ENCODE data around the gene PTPRM. TPM values are rescaled to one million over a fixed set of nuclear protein-coding genes. Genes with fewer than 3 reads are reported as not detected.

The PTPRM gene
- total RNA-seq, 2 donors from 2014 or later: 51.4 to 75.5 TPM

- no peak for ATAC-seq
- intact Hi-C loops (cut with DNase I): no loop called here
- DNase-seq: no peak
These were observed 78.6 kb downstream of the PTPRM start for GRCh38 chr18:7645756-7646155.

GRCh38 chr18:7646174-7646886 lies 79.2 kb downstream of the PTPRM start:
- no peak for DNase-seq
- no peak for ATAC-seq
- intact Hi-C loops (cut with DNase I): no loop called here

DNA sequence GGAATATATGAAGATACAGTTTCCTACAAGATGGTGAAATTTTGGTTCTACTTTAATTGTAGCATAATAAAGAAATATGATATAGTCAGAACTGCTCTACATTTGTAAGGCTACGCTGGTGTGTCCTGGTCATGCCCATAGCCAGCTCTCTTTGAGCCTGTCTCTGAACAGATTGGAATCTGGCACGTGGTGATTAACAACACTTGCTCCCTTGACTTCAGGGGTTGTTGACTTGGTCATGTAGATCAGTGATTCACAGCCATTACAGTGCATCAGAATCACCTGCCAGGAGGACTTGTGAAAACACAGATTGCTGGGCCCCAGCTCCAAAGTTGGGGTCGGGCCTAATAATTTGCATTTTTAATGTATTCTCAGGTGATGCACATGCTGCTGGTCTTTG lies 80.4 kb downstream of the PTPRM start:
- intact Hi-C loops (cut with DNase I): no loop called here
- no peak for ATAC-seq
- no peak for DNase-seq

DNA sequence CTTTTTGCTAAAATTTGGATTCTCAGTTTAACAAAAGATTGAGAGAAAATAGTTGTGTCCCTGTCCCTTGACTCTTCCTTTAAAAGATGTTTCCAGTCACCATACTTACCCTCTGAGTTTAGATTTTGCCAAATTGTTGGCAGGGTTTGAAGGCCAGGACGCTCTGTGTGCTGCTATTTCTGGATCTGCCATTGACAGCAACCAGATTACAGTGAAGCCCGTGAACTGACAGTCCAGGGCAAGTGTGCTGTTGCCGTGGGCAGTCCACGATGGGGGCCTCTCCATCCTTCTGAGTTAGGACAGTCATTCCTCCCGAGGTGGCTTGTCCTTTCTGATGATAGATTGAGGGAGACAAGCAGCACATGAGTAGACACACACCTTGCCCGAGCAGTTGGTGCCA lies 89.9 kb downstream of the PTPRM start:
- intact Hi-C loops (cut with DNase I): no loop called here
- DNase-seq (peak; percentile 28), ATAC-seq (peak; percentile 96)

GRCh38 chr18:7657937-7658336 lies 90.8 kb downstream of the PTPRM start:
- DNase-seq: no peak
- intact Hi-C loops (cut with DNase I): no loop called here
- no peak for ATAC-seq

- DNase-seq (no peak), ATAC-seq (no peak)
- intact Hi-C loops (cut with DNase I): no loop called here
These were observed 91.6 kb downstream of the PTPRM start for GRCh38 chr18:7658701-7659100.

- ATAC-seq (no peak), DNase-seq (no peak)
- intact Hi-C loops (cut with DNase I): no loop called here
These were observed 94.1 kb downstream of the PTPRM start for GRCh38 chr18:7661207-7661606.

- ATAC-seq (peak; percentile 72 to 84), DNase-seq (no peak)
- intact Hi-C loops (cut with DNase I): no loop called here
These were observed 95.8 kb downstream of the PTPRM start for GRCh38 chr18:7662866-7663265.

DNA sequence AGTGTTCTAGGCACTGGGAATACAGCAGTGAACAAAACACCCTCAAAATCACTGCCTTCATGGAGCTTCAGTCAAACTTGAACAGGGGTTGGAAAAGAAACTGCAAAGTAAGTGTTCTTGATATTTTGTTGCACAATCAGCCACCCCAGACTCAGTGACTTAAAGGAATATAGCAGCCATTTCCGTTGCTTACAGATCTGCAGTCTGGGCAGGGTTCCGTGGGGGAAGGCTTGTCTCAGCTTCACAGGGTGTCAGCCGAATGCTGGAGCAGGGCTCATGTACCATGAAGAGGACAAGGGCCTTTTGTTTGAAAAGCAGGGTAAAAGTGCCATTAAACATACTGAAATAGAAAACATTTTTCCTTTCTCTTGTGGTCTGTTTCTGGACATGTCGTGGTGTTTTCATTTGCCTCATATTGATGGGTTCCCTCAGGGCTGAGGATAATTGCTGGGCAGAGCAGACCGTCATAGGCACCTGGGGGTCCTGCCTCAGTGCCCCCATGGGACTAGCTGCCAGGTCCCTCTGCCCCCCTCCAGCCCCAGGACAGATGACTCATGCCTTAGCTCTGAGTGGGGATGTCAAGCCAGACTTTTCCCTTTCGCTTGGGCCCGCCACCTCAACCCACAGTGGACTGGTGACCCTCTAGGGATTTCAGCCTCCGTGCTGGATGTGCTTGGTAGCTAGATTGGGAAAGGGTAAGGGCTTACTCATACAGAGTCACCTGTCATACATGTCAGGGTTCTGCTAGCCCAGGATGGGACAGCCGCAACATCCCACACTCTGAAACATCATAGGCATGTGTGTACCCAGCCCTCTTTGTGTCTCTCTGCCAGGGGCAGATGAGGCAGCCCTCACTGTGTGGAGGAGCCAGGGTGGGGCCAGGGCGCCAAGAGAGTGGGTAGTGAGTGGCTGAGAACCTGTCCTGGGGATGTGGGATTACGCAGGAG lies 96.5 kb downstream of the PTPRM start:
- ATAC-seq: no peak
- no peak for DNase-seq
- intact Hi-C loops (cut with DNase I): no loop called here

DNA sequence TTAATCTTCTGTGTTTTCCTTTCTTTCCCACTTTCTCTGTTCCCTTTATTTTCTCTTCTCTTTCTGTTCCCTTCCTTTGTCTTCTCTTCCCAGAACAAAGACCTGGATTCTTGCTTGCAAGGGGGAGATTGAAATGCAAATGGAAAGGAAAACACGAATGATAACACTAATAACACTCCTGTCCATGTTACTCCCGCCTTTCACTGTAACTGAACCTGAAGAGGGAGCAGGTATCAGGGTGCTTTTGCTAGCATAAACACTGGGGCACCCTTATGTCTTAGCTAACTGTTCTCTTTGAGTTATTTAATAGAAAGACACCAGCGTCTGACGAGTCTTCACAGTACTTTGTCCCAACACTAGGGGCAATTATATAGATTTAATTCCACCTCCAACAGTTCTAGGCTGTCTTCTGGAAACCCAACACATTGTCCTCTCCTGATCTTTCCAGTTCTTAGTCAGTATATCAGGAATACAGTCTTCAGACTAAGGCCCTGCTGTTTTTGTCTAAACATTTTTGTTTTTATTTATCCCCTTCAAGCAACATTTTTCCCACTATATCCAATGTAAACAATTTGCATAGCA lies 99.2 kb downstream of the PTPRM start:
- ATAC-seq (no peak), DNase-seq (no peak)
- intact Hi-C loops (cut with DNase I): no loop called here

- intact Hi-C loops (cut with DNase I): no loop called here
- DNase-seq: no peak
- ATAC-seq: no peak
These were observed 101.3 kb downstream of the PTPRM start for GRCh38 chr18:7668392-7668791.

DNA sequence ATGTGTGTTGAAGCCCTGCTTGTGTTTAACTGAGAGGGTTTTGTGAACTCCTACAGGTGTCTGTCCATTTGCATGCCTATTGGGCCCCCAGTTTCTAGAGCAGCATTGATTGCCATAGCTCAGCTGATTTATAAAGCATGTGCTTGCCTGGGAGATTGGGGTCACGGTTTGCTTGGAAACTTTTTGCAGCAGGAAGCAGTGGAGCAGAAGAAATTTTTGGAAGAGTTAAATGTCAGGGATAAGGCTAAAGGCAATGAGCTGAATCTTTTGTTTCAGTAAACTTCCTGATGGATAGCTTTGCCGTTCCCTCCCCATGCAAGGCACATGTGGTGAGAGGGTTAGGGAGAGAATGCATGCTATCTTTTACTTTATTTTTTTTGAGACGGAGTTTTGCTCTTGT lies 102.2 kb downstream of the PTPRM start:
- DNase-seq (no peak), ATAC-seq (no peak)
- intact Hi-C loops (cut with DNase I): no loop called here

- ATAC-seq (no peak), DNase-seq (no peak)
- intact Hi-C loops (cut with DNase I): no loop called here
These were observed 104.0 kb downstream of the PTPRM start for GRCh38 chr18:7671105-7671504.

DNA sequence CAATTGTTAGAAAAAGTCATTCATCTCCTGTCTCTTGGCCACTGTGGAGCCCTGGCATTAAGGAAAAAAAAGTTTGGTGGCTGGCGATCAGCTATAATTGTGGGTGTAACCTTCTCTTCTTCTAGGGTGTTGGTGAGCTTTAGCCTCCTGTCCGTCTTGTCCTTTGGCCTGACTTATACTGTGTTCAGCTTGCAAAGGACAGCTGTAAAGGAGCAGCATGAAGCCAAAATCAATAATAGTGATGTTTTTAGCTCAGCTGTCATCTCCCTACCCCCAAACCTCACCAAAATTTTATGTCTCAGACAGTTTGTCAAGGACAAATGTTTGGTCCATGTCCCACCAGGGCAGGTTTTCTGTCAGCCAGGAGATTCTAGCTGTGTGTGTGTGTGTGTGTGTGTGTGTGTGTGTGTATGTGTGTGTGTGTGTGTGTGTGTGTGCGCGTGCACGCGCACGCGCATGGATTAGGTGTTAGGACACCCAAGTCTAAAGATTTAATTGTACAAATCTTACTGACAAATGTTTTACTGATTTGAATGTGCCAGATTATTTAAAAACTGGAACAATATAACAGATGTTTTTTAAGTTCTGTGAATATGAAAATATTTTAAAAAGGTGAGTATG lies 109.2 kb downstream of the PTPRM start:
- ATAC-seq: peak; percentile 50 to 59
- DNase-seq: no peak
- intact Hi-C loops (cut with DNase I): no loop called here

GRCh38 chr18:7677001-7677400 lies 109.9 kb downstream of the PTPRM start:
- DNase-seq (no peak), ATAC-seq (no peak)
- intact Hi-C loops (cut with DNase I): no loop called here

DNA sequence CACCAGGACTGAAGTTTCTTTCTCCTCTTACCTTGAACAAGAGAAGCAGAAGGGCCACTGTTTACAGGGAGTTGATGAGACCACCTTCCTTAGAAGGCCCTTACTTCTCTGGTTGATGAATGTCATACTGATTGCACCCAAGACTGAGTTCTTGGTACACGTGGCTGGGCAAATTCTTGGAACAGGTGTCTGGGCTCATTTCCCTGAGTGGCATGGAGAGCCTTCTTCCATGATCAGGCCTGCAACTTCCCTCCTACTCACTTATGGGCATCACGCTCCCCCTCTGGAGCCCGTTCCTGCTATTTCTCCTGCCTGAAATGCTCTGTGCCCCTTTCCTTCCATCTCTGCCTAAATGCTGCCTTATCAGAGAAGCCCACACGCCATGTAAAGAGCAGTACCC lies 110.3 kb downstream of the PTPRM start:
- intact Hi-C loops (cut with DNase I): no loop called here
- DNase-seq (no peak), ATAC-seq (no peak)

DNA sequence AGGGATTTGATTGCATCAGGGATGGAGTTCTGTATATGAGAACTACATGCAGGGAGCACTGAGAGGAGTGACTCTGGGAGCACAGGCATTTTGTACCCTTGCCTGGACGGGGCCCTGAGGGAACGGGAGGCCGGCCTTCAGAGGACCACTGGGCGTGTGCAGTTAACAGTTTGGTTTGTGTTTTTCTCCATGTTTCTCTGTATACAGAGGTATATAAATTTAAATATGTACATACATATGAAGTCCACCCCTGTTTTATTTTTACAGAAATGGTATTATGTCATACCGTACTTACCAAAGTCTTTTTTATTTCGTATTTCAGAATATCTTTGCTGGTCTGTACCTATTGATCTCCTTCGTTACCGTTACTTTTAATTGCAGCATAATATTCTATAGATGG lies 111.3 kb downstream of the PTPRM start:
- intact Hi-C loops (cut with DNase I): no loop called here
- DNase-seq (no peak), ATAC-seq (no peak)

- intact Hi-C loops (cut with DNase I): no loop called here
- no peak for ATAC-seq
- DNase-seq: no peak
These were observed 111.7 kb downstream of the PTPRM start for GRCh38 chr18:7678801-7679200.

DNA sequence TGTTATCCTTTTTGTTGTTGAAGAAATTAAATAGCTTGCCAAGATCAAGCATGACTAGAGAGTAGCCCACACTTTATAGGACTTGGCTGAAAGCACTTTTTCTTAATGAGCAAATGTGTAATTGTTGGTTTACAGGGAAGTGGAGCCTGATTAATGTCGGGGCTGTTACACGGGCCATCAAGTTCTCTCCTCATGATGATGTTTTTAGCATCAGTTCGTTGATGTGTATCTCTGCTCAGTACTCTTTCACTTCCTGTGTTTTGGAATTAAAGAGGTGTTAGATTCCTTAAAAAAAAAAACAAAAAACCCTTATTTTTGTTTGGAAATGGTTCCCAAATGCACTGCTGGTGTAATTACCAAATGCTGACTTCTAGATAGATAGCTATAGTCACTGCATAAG lies 114.2 kb downstream of the PTPRM start:
- DNase-seq (no peak), ATAC-seq (no peak)
- intact Hi-C loops (cut with DNase I): no loop called here

DNA sequence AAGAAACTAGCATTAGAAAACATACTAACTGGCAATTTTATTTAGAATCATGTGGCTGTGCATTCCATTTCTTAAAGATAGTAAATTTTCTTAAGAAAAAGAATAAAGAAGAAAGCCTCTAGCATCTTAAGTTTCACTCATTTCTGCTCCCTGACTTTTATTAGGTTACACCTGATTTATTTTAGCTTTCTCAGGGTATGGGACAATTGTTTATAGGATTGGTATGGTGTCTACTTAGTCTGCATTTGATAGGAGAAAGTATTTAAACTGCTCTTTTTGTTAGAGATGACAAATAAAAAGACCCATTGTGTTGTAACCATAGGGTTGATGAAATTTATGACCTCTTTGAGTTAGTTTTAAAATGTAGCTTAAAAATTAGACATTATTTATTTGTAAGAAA lies 115.2 kb downstream of the PTPRM start:
- intact Hi-C loops (cut with DNase I): no loop called here
- ATAC-seq: no peak
- DNase-seq: no peak
